ENCODE data around the gene AMBP. TPM values are rescaled to one million over a fixed set of nuclear protein-coding genes. Genes with fewer than 3 reads are reported as not detected.

The AMBP gene
- total and polyA plus RNA-seq, 2 of the 13 experiments (the other 11 are each of a cell fraction or from before 2014, with no cell fraction given): 1,510 to 2,580 TPM

- no peaks in the 10 kb centered on the region for H3K9me3 ChIP-seq (ENCODE audit: low read length)
- BruUV-seq (replicated peaks): no TSS peak
- no peak for DNase-seq (ENCODE audit: low spot score)
- H3K4me3 ChIP-seq (replicated peaks in 1 of 3; ENCODE audit: insufficient read depth in 1 of 3, low read depth in 2 of 3, low read length in 3 of 3): no peak overlapping the region
- no peaks in the 10 kb centered on the region for H3K36me3 ChIP-seq (replicated peaks in 1 of 2; ENCODE audit: control insufficient read depth in 1 of 2, insufficient read depth in 2 of 2, low read length in 2 of 2)
- H3K4me2 ChIP-seq (ENCODE audit: low read depth, low read length): no peak overlapping the region
- H3K27me3 ChIP-seq (ENCODE audit: control insufficient read depth in 1 of 2, insufficient read depth in 2 of 2, low read length in 2 of 2): no peaks in the 10 kb centered on the region
- H4K20me1 ChIP-seq (ENCODE audit: insufficient read depth, low read length): no peaks in the 10 kb centered on the region
- H3K9ac ChIP-seq (ENCODE audit: insufficient read depth, low read depth, low read length): no peak overlapping the region
- 87% methylated on average over 6 of the region's 7 CpGs for WGBS (ENCODE audit: low lambda C conversion rate)
- ChIA-PET CTCF (ENCODE audit: low intra/inter-chr PET ratio, low total read pairs) (no interaction called here), POLR2A (interaction anchor here (2.6 kb wide), 1 partner anchor 12 kb away, joined by 8 read pairs; the partner anchor contains the start of gene KIF12)
- peaks cover 39% of the 10 kb centered on the region for H3K4me1 ChIP-seq (ENCODE audit: insufficient read depth, low read length)
- no peaks in the 10 kb centered on the region for H3K79me2 ChIP-seq (ENCODE audit: insufficient read depth, low read length)
- TF ChIP-seq ZIK1 (CRISPR knock-in tag; IDR thresholded peaks at IDR 0.05; ENCODE audit: borderline replicate concordance, low read depth) (no peak), ZSCAN31 (CRISPR knock-in tag; IDR thresholded peaks at IDR 0.05; ENCODE audit: low read depth) (no peak), TAF1 (CRISPR knock-in tag; IDR thresholded peaks at IDR 0.05) (no peak), TP53 (CRISPR knock-in tag; conservative IDR thresholded peaks at IDR 0.05) (no peak), ZNF788 (CRISPR knock-in tag; IDR thresholded peaks at IDR 0.05; ENCODE audit: borderline replicate concordance) (no peak), ZNF687 (CRISPR knock-in tag; IDR thresholded peaks at IDR 0.05) (no peak), MAFG (CRISPR knock-in tag; IDR thresholded peaks at IDR 0.05) (no peak), TEF (CRISPR knock-in tag; IDR thresholded peaks at IDR 0.05) (no peak), ZNF207 (IDR thresholded peaks at IDR 0.05; ENCODE audit: borderline replicate concordance) (no peak), KMT2A (CRISPR knock-in tag; IDR thresholded peaks at IDR 0.05) (no peak), MTF2 (CRISPR knock-in tag; IDR thresholded peaks at IDR 0.05; ENCODE audit: borderline replicate concordance) (no peak)
- no peak overlapping the region for H3K27ac ChIP-seq (ENCODE audit: extremely low read length, insufficient read depth, low read length)
- intact Hi-C loops (cut with micrococcal nuclease; ENCODE audit: unreplicated experiment): no loop called here
- in situ Hi-C loops (cut with HindIII; ENCODE audit: extremely low pct_ligation_motif_present, low pct_unique_long_range_greater_than_20kb): no loop called here
- no peak for ATAC-seq
- H2AFZ ChIP-seq (ENCODE audit: low read length): no peak overlapping the region
- no peak for FAIRE-seq
Measured at GRCh38 chr9:114087721-114088120, 9.6 kb upstream of the AMBP start.
